Spinal cord (tissue), 10 donors: ENCODE results near the gene PDLIM1. TPM values are rescaled to one million over a fixed set of nuclear protein-coding genes. Genes with fewer than 3 reads are reported as not detected.

Source experiments
- DNase-seq, 6 donors: peaks; one replicate each; pipeline versions ENCODE4 v3.0.0 to v3.0.0-alpha.2; 2013 to 2015; ENCODE audit warnings: low spot score in 6 of 6, low read depth in 4 of 6
- H3K27ac ChIP-seq: one replicate; pipeline ENCODE4 v1.5.1; 2013; ENCODE audit warnings: low read depth, low read length, control low read depth
- H3K27me3 ChIP-seq: one replicate; pipeline ENCODE4 v1.6.1; 2013; ENCODE audit warnings: low read length; ENCODE audit not compliant: control insufficient read depth, insufficient read depth
- H3K36me3 ChIP-seq: one replicate; pipeline ENCODE4 v1.6.1; 2013; ENCODE audit warnings: low read length; ENCODE audit not compliant: control insufficient read depth, insufficient read depth
- H3K4me1 ChIP-seq: one replicate; pipeline ENCODE4 v1.6.1; 2013; ENCODE audit warnings: low read length; ENCODE audit not compliant: control insufficient read depth, insufficient read depth
- H3K4me3 ChIP-seq: one replicate; pipeline ENCODE4 v1.5.1; 2013; ENCODE audit warnings: low read depth, low read length, control low read depth
- H3K9me3 ChIP-seq: one replicate; pipeline ENCODE4 v1.6.1; 2013; ENCODE audit warnings: low read length; ENCODE audit not compliant: control insufficient read depth, insufficient read depth
- WGBS: methylation state at CpG from one replicate; pipeline ENCODE4 v1.1.5; 2013; ENCODE audit warnings: missing lambda C conversion rate; ENCODE audit not compliant: insufficient coverage; 5-methylcytosine and 5-hydroxymethylcytosine counted together
- polyA plus RNA-seq, 2 donors: library from polyadenylated mRNA; unstranded; fragments of 120-200 nt; gene quantifications; one replicate each; pipeline ENCODE4 v1.2.1, GENCODE V29; 2013; ENCODE audit not compliant: insufficient read length in 2 of 2
- total RNA-seq, 2 donors: library from RNA; depleted of rRNA in 1 of 2; stranded (reverse); fragments of 120-200 nt in 1 of 2; fragments of >200 nt in 1 of 2; gene quantifications; one replicate each; pipeline versions ENCODE4 v1.2.3 to v1.2.4, GENCODE V29; 2013 to 2014
- donor health status: healthy.

PDLIM1 gene
- total and polyA plus RNA-seq, 4 donors, result 8.5 to 33.0 (median 20.4) TPM

- Histone ChIP-seq H3K4me1 (no peaks in the 10 kb centered on the region), H3K27me3 (no peaks in the 10 kb centered on the region), H3K4me3 (no peak overlapping the region), H3K36me3 (no peaks in the 10 kb centered on the region), H3K9me3 (no peaks in the 10 kb centered on the region), H3K27ac (no peak overlapping the region)
- no peak for DNase-seq
- WGBS, result 80% methylated on average over 1 of the region's 2 CpGs
These were observed 9.6 kb downstream of the PDLIM1 start for GRCh38 chr10:95281206-95281605.

GRCh38 chr10:95280637-95281036 is 10.2 kb downstream of the PDLIM1 start:
- no peak overlapping the region for H3K4me3 ChIP-seq
- H3K4me1 ChIP-seq, result no peaks in the 10 kb centered on the region
- DNase-seq, result no peak
- no peaks in the 10 kb centered on the region for H3K9me3 ChIP-seq
- H3K27me3 ChIP-seq, result no peaks in the 10 kb centered on the region
- no peak overlapping the region for H3K27ac ChIP-seq
- H3K36me3 ChIP-seq, result no peaks in the 10 kb centered on the region
- no CpG with 5 or more reads among the region's 2 CpGs for WGBS

- H3K36me3 ChIP-seq, result no peaks in the 10 kb centered on the region
- DNase-seq, result no peak
- WGBS, result 71% methylated on average over 3 of the region's 4 CpGs
- no peak overlapping the region for H3K27ac ChIP-seq
- no peaks in the 10 kb centered on the region for H3K9me3 ChIP-seq
- H3K27me3 ChIP-seq, result no peaks in the 10 kb centered on the region
- no peaks in the 10 kb centered on the region for H3K4me1 ChIP-seq
- no peak overlapping the region for H3K4me3 ChIP-seq
These were observed 11.6 kb downstream of the PDLIM1 start for GRCh38 chr10:95279042-95279820.

- H3K27ac ChIP-seq, result no peak overlapping the region
- no peaks in the 10 kb centered on the region for H3K27me3 ChIP-seq
- WGBS, result 72% methylated on average over 5 of the region's 6 CpGs
- no peaks in the 10 kb centered on the region for H3K36me3 ChIP-seq
- H3K9me3 ChIP-seq, result no peaks in the 10 kb centered on the region
- H3K4me1 ChIP-seq, result no peaks in the 10 kb centered on the region
- no peak overlapping the region for H3K4me3 ChIP-seq
- DNase-seq, result no peak
These were observed 12.5 kb downstream of the PDLIM1 start for GRCh38 chr10:95278061-95278988.

- Histone ChIP-seq H3K27me3 (no peaks in the 10 kb centered on the region), H3K36me3 (no peaks in the 10 kb centered on the region), H3K4me3 (no peak overlapping the region), H3K9me3 (no peaks in the 10 kb centered on the region), H3K27ac (no peak overlapping the region), H3K4me1 (no peaks in the 10 kb centered on the region)
- DNase-seq, result no peak
- WGBS, result 100% methylated on average over 1 of the region's 3 CpGs
These were observed 13.2 kb downstream of the PDLIM1 start for GRCh38 chr10:95277614-95278013.

- H3K4me1 ChIP-seq, result no peaks in the 10 kb centered on the region
- no peak for DNase-seq
- H3K27me3 ChIP-seq, result no peaks in the 10 kb centered on the region
- no peaks in the 10 kb centered on the region for H3K9me3 ChIP-seq
- H3K27ac ChIP-seq, result no peak overlapping the region
- no peaks in the 10 kb centered on the region for H3K36me3 ChIP-seq
- no peak overlapping the region for H3K4me3 ChIP-seq
- no CpG with 5 or more reads among the region's 1 CpG for WGBS
These were observed 13.6 kb downstream of the PDLIM1 start for GRCh38 chr10:95277201-95277570.

- no peak for DNase-seq
These were observed 14.2 kb downstream of the PDLIM1 start for GRCh38 chr10:95276367-95277200.

GRCh38 chr10:95275726-95276366 is 15.0 kb downstream of the PDLIM1 start:
- no CpG with 5 or more reads among the region's 1 CpG for WGBS
- no peaks in the 10 kb centered on the region for H3K4me1 ChIP-seq
- DNase-seq, result no peak

More at GRCh38 chr10:95276367-95277200, 14.2 kb downstream of the PDLIM1 start:
- H3K27ac ChIP-seq, result no peak overlapping the region
- no peaks in the 10 kb centered on the region for H3K27me3 ChIP-seq
- no peaks in the 10 kb centered on the region for H3K4me1 ChIP-seq
- no peaks in the 10 kb centered on the region for H3K36me3 ChIP-seq
- WGBS, result 94% methylated on average over 6 of the region's 8 CpGs
- H3K9me3 ChIP-seq, result no peaks in the 10 kb centered on the region
- H3K4me3 ChIP-seq, result no peak overlapping the region

More at GRCh38 chr10:95275726-95276366, 15.0 kb downstream of the PDLIM1 start:
- no peak overlapping the region for H3K4me3 ChIP-seq
- H3K9me3 ChIP-seq, result no peaks in the 10 kb centered on the region
- H3K27me3 ChIP-seq, result no peaks in the 10 kb centered on the region
- no peaks in the 10 kb centered on the region for H3K36me3 ChIP-seq
- no peak overlapping the region for H3K27ac ChIP-seq
